ENCODE results near the gene RPUSD1. TPM values are rescaled to one million over a fixed set of nuclear protein-coding genes. Genes with fewer than 3 reads are reported as not detected.

Gene RPUSD1
- total and polyA plus RNA-seq, 9 donors: 11.1 to 18.6 (median 15.4) TPM; not detected in 1

DNA sequence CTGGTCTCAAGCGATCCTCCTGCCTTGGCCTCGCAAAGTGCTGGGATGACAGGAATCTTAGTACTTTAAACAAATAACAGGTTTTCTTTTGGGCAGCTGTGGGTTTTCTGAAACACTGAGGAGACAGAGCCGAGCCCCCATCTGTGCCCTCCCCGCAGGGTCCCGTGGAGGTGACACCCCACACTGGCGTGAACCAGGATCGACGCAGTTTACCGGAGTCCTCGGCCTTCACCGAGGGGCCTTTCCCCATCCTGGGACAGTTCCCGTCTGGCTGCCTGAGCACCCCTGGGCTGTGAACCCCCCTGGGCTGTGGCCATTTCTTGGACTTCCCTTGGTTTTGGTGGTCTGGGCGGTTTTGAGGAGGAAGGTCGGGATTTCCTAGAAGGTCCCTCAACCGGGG is 27.7 kb upstream of the RPUSD1 start:
- Histone ChIP-seq H3K9me3 (peaks cover 0 to 5% of the 10 kb centered on the region in 2 donors), H3K36me3 (no peaks in the 10 kb centered on the region), H3K27me3 (peaks cover 4% of the 10 kb centered on the region), H3K27ac (no peak overlapping the region), H3K4me1 (ENCODE audit: insufficient read depth) (peaks cover 3% of the 10 kb centered on the region), H3K4me3 (no peak overlapping the region)
- TF ChIP-seq, protein P1, sequence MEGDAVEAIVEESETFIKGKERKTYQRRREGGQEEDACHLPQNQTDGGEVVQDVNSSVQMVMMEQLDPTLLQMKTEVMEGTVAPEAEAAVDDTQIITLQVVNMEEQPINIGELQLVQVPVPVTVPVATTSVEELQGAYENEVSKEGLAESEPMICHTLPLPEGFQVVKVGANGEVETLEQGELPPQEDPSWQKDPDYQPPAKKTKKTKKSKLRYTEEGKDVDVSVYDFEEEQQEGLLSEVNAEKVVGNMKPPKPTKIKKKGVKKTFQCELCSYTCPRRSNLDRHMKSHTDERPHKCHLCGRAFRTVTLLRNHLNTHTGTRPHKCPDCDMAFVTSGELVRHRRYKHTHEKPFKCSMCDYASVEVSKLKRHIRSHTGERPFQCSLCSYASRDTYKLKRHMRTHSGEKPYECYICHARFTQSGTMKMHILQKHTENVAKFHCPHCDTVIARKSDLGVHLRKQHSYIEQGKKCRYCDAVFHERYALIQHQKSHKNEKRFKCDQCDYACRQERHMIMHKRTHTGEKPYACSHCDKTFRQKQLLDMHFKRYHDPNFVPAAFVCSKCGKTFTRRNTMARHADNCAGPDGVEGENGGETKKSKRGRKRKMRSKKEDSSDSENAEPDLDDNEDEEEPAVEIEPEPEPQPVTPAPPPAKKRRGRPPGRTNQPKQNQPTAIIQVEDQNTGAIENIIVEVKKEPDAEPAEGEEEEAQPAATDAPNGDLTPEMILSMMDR (IDR thresholded peaks at IDR 0.05): no peak
- TF ChIP-seq EP300 (IDR thresholded peaks at IDR 0.05): no peak
- no peak for TF ChIP-seq POLR2A (IDR thresholded peaks at IDR 0.05)
- no peak for DNase-seq
- whole genome bisulfite sequencing, 3 donors: 86 to 90% (median 87%) methylated on average over 15 of the region's 15 CpGs
- intact Hi-C loops (cut with DNase I): loop anchor here in 3 of 4 donors (5.0 to 10.0 kb wide), 3 partner anchors 239 to 716 kb away; partner anchors contain the start of genes C1QTNF8 (in 1 of the 3) and TMEM204 (in 1 of the 3)

DNA sequence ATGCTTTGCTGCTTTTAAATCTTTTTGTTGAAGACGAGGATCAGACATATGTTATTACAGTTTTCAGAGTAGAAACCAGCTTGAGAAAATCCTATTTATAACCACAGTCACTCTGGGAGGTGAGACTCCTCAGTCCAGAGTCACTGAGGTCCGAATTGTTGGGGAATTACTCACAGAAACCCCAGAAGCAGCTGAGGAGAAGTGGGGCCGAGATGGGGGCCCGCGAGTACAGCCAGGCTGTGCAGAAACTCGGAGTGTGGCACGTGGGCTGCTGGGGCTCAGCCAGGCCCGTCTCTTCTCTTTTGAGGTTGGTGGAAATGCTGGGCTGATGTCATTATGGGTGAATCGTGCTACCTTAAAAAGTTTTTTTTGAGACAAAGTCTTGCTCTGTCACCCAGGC is 26.8 kb upstream of the RPUSD1 start:
- 66 to 78% (median 68%) methylated on average over 9 of the region's 9 CpGs for WGBS, 3 donors
- no peak for DNase-seq
- no peaks in the 10 kb centered on the region for H3K36me3 ChIP-seq
- H3K9me3 ChIP-seq: peaks cover 0 to 5% of the 10 kb centered on the region in 2 donors
- intact Hi-C loops (cut with DNase I): loop anchor here in 3 of 4 donors (5.0 to 10.0 kb wide), 3 partner anchors 240 to 717 kb away; partner anchors contain the start of genes C1QTNF8 (in 1 of the 3) and TMEM204 (in 1 of the 3)
- H3K4me3 ChIP-seq: no peak overlapping the region
- peaks cover 3% of the 10 kb centered on the region for H3K4me1 ChIP-seq (ENCODE audit: insufficient read depth)
- TF ChIP-seq POLR2A (IDR thresholded peaks at IDR 0.05): no peak
- TF ChIP-seq, protein P1 (IDR thresholded peaks at IDR 0.05): no peak
- TF ChIP-seq EP300 (IDR thresholded peaks at IDR 0.05): no peak
- H3K27me3 ChIP-seq: peaks cover 4% of the 10 kb centered on the region
- H3K27ac ChIP-seq: no peak overlapping the region

DNA sequence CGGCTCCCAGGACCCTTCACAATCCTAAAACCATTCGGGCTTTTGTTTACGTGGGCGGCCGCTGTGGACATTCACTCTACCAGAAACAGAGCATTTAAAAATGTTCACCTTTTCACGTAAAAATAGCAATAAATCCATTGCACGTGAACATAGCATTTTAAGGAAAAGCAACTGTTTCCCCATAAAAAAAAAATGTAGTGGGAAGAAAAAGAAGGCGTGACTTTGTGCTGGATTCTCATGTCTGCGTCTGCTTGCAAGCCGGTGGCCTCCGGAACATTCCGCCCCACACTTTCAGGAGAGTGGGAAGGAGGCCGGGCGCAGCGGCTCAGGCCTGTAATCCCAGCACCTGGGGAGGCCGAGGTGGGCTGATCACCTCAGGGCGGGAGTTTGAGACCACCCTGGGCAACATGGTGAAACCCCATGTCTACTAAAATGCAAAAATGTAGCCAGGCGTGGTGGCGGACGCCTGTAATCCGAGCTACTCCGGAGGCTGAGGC is 25.8 kb upstream of the RPUSD1 start:
- Histone ChIP-seq H3K9me3 (peaks cover 0 to 5% of the 10 kb centered on the region in 2 donors), H3K27me3 (peaks cover 4% of the 10 kb centered on the region), H3K36me3 (no peaks in the 10 kb centered on the region), H3K27ac (no peak overlapping the region), H3K4me3 (no peak overlapping the region), H3K4me1 (ENCODE audit: insufficient read depth) (peaks cover 3% of the 10 kb centered on the region)
- intact Hi-C loops (cut with DNase I): loop anchor here in 2 of 4 donors (10.0 kb wide), 2 partner anchors 241 to 281 kb away; partner anchors contain the start of gene C1QTNF8 (in 1 of the 2)
- TF ChIP-seq EP300 (IDR thresholded peaks at IDR 0.05) (no peak), POLR2A (IDR thresholded peaks at IDR 0.05) (no peak)
- TF ChIP-seq, protein P1 (IDR thresholded peaks at IDR 0.05): no peak
- DNase-seq: no peak
- WGBS, 3 donors: 51 to 57% (median 54%) methylated on average over 22 of the region's 22 CpGs

DNA sequence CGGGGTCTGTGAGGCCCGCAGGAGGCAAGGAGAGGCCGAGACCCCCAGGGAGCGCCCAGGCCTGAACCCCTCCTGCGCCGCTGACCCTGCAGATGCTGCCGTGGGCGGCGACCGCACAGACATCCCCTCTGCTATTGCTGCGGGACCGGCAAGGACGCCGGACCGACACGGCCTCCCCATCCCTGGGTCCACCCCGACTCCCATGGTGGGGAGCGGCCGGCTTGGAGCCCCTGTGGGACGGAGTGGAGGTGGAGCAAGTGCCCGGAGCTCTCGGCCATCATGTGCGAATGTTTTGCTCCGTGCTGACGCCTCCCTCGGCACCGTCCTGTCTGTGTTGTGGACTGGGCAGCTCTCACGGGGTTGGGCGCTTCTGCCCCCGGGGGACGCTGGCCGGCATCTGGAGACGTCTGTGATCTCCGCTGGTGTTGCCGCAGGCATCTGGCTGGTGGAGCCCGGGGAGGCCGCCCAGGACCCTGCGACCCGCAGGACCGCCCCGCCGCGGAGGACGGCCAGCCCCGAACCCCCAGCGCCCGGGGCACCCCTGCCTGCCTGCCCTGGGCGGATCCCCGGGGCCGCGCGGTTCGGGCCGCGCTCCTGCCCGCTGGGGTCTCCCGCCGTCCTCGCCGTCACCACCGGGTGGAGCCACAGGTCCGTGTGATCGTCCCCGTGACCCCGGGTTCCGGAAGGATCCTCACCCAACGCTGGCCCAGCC is 25.2 kb upstream of the RPUSD1 start:
- WGBS, 3 donors: 5 to 8% (median 7%) methylated on average over 59 to 67 of the region's 67 CpGs
- Histone ChIP-seq H3K4me1 (ENCODE audit: insufficient read depth) (peaks cover 4% of the 10 kb centered on the region), H3K4me3 (no peak overlapping the region), H3K27me3 (peaks cover 4% of the 10 kb centered on the region), H3K9me3 (peaks cover 0 to 5% of the 10 kb centered on the region in 2 donors), H3K36me3 (no peaks in the 10 kb centered on the region), H3K27ac (no peak overlapping the region)
- intact Hi-C loops (cut with DNase I): loop anchor here in 2 of 4 donors (10.0 kb wide), 2 partner anchors 241 to 281 kb away; partner anchors contain the start of gene C1QTNF8 (in 1 of the 2)
- TF ChIP-seq EP300 (IDR thresholded peaks at IDR 0.05) (no peak), POLR2A (IDR thresholded peaks at IDR 0.05) (no peak)
- TF ChIP-seq, protein P1 (IDR thresholded peaks at IDR 0.05): peak in 2 of 3 donors; percentile 35 to 61
- DNase-seq: peak in 2 of 5 donors; percentile 56 to 69
